H9 (cell line): Measurements from ENCODE around the gene MAML3. TPM values are rescaled to one million over a fixed set of nuclear protein-coding genes. Genes with fewer than 3 reads are reported as not detected.

Experiments used
- DNase-seq: peaks from one replicate; pipeline ENCODE4 v3.0.0-alpha.2; 2017
- H2AFZ ChIP-seq: one replicate; pipeline ENCODE4 v1.6.1; 2013; ENCODE audit warnings: mild to moderate bottlenecking, low read length, control low read depth, moderate library complexity
- H2AK5ac ChIP-seq: 2 replicates; pipeline ENCODE4 v1.6.1; 2013; ENCODE audit warnings: low read length, control low read depth, mixed read lengths; ENCODE audit not compliant: insufficient read length
- H2BK120ac ChIP-seq: one replicate; pipeline ENCODE4 v1.6.1; 2013; ENCODE audit warnings: low read depth, mild to moderate bottlenecking, low read length, control low read depth, inconsistent platforms; ENCODE audit not compliant: poor library complexity, severe bottlenecking
- H2BK12ac ChIP-seq: 2 replicates; pipeline ENCODE4 v1.6.1; 2013; ENCODE audit warnings: low read length, control low read depth, mixed read lengths, low read depth; ENCODE audit not compliant: insufficient read length
- H2BK15ac ChIP-seq: 2 replicates; pipeline ENCODE4 v1.6.1; 2013; ENCODE audit warnings: low read depth, low read length, control low read depth
- H2BK20ac ChIP-seq: one replicate; pipeline ENCODE4 v1.6.1; 2013; ENCODE audit warnings: low read depth, mild to moderate bottlenecking, low read length, control low read depth, inconsistent platforms; ENCODE audit not compliant: poor library complexity, severe bottlenecking
- H2BK5ac ChIP-seq: 2 replicates; pipeline ENCODE4 v1.6.1; 2013; ENCODE audit warnings: low read length, control low read depth, mixed read lengths; ENCODE audit not compliant: insufficient read length
- H3K14ac ChIP-seq: 2 replicates; pipeline ENCODE4 v1.6.1; 2013; ENCODE audit warnings: low read length, control low read depth; ENCODE audit not compliant: insufficient read depth
- H3K18ac ChIP-seq: 2 replicates; pipeline ENCODE4 v1.6.1; 2013; ENCODE audit warnings: low read depth, mild to moderate bottlenecking, mixed read lengths, low read length, control low read depth; ENCODE audit not compliant: insufficient read length
- H3K23ac ChIP-seq: 2 replicates; pipeline ENCODE4 v1.6.1; 2013; ENCODE audit warnings: low read length, control low read depth, mixed read lengths, low read depth; ENCODE audit not compliant: insufficient read length
- H3K23me2 ChIP-seq: 2 replicates; pipeline ENCODE4 v1.6.1; 2013; ENCODE audit warnings: low read depth, mild to moderate bottlenecking, mixed read lengths, low read length, control low read depth; ENCODE audit not compliant: insufficient read length, poor library complexity, severe bottlenecking
- H3K27ac ChIP-seq: 2 replicates; pipeline ENCODE4 v1.5.1; 2013; ENCODE audit warnings: low read length, control low read depth, mixed read lengths, low read depth; ENCODE audit not compliant: insufficient read length
- H3K27me3 ChIP-seq: 2 replicates; pipeline ENCODE4 v1.6.1; 2013; ENCODE audit warnings: low read length, control low read depth, inconsistent platforms; ENCODE audit not compliant: insufficient read depth
- H3K4ac ChIP-seq: 2 replicates; pipeline ENCODE4 v1.6.1; 2013; ENCODE audit warnings: low read depth, mild to moderate bottlenecking, control low read depth, inconsistent platforms, low read length, moderate library complexity
- H3K4me1 ChIP-seq: 2 replicates; pipeline ENCODE4 v1.6.1; 2013; ENCODE audit warnings: low read length, control low read depth, inconsistent platforms; ENCODE audit not compliant: insufficient read depth
- H3K4me2 ChIP-seq: 2 replicates; pipeline ENCODE4 v1.6.1; 2013; ENCODE audit warnings: low read length, control low read depth, mixed read lengths; ENCODE audit not compliant: insufficient read length, insufficient read depth
- H3K56ac ChIP-seq: 2 replicates; pipeline ENCODE4 v1.6.1; 2013; ENCODE audit warnings: low read depth, mild to moderate bottlenecking, mixed read lengths, low read length, control low read depth; ENCODE audit not compliant: insufficient read length
- H3K79me1 ChIP-seq: 2 replicates; pipeline ENCODE4 v1.6.1; 2013; ENCODE audit warnings: low read depth, mild to moderate bottlenecking, moderate library complexity, low read length, control low read depth, inconsistent platforms; ENCODE audit not compliant: insufficient read depth, poor library complexity, severe bottlenecking
- H3K79me2 ChIP-seq: 2 replicates; pipeline ENCODE4 v1.6.1; 2013; ENCODE audit warnings: low read length, control low read depth, inconsistent platforms; ENCODE audit not compliant: insufficient read depth
- H3K9ac ChIP-seq: 2 replicates; pipeline ENCODE4 v1.6.1; 2013; ENCODE audit warnings: low read length, control low read depth, mixed read lengths; ENCODE audit not compliant: insufficient read length; ENCODE audit errors: extremely low read depth
- H3K9me3 ChIP-seq: one replicate; pipeline ENCODE4 v1.6.1; 2013; ENCODE audit warnings: low read depth, low read length, inconsistent platforms; ENCODE audit not compliant: control insufficient read depth
- H3T11ph ChIP-seq: one replicate; pipeline ENCODE4 v1.6.1; 2013; ENCODE audit warnings: mild to moderate bottlenecking, low read length, control low read depth, inconsistent platforms
- H4K20me1 ChIP-seq: one replicate; pipeline ENCODE4 v1.6.1; 2013; ENCODE audit not compliant: control insufficient read depth, insufficient read length, insufficient read depth
- H4K5ac ChIP-seq: 2 replicates; pipeline ENCODE4 v1.6.1; 2013; ENCODE audit warnings: low read depth, mild to moderate bottlenecking, mixed read lengths, low read length, control low read depth; ENCODE audit not compliant: insufficient read length
- H4K8ac ChIP-seq: replicated peaks from 2 replicates; pipeline ENCODE4 v1.6.1; 2013; ENCODE audit warnings: low read length, control low read depth, mixed read lengths, low read depth; ENCODE audit not compliant: insufficient read length
- H4K91ac ChIP-seq: 2 replicates; pipeline ENCODE4 v1.6.1; 2013; ENCODE audit warnings: low read depth, mild to moderate bottlenecking, moderate library complexity, mixed read lengths, low read length, control low read depth; ENCODE audit not compliant: insufficient read length
- H3K27ac Mint-ChIP-seq, 3 experiments: 2 replicates in 2 of 3; 3 replicates in 1 of 3; pipeline ENCODE4 v1.8.0; 2020 to 2021; ENCODE audit warnings: mixed read lengths in 3 of 3, mild to moderate bottlenecking in 1 of 3, moderate library complexity in 1 of 3
- H3K27me3 Mint-ChIP-seq: 2 replicates; pipeline ENCODE4 v1.8.0; 2021; ENCODE audit warnings: low read depth, mild to moderate bottlenecking, moderate library complexity, mixed read lengths
- H3K36me3 Mint-ChIP-seq, 3 experiments: 2 replicates in 2 of 3; 3 replicates in 1 of 3; pipeline ENCODE4 v1.8.0; 2020 to 2021; ENCODE audit warnings: low read depth in 3 of 3, mixed read lengths in 3 of 3; ENCODE audit not compliant: insufficient read depth in 1 of 3
- H3K4me1 Mint-ChIP-seq, 2 experiments: 2 replicates each; pipeline ENCODE4 v1.8.0; 2020; ENCODE audit warnings: mixed read lengths in 2 of 2
- H3K4me3 Mint-ChIP-seq, 2 experiments: 2 replicates in 1 of 2; 3 replicates in 1 of 2; pipeline ENCODE4 v1.8.0; 2020 to 2021; ENCODE audit warnings: mild to moderate bottlenecking in 2 of 2, mixed read lengths in 2 of 2, moderate library complexity in 1 of 2
- H3K9me3 Mint-ChIP-seq, 2 experiments: 2 replicates in 1 of 2; 3 replicates in 1 of 2; pipeline ENCODE4 v1.8.0; 2020; ENCODE audit warnings: mild to moderate bottlenecking in 2 of 2, mixed read lengths in 2 of 2, moderate library complexity in 1 of 2
- CTCF ChIP-seq: fragments of 200-600 bp; sonication (generic); conservative IDR thresholded peaks from 3 replicates; pipeline ENCODE4 v1.8.0; 2021; ENCODE audit warnings: antibody characterized with exemption, mild to moderate bottlenecking
- WGBS: extraction: QIAGEN DNeasy Blood & Tissue Kit; methylation state at CpG from one replicate; pipeline ENCODE4 v1.1.7; 2013; ENCODE audit warnings: missing lambda C conversion rate, low lambda C conversion rate, mixed read lengths; ENCODE audit not compliant: insufficient read length; ENCODE audit errors: extremely low coverage; 5-methylcytosine and 5-hydroxymethylcytosine counted together
- total RNA-seq: library from RNA; stranded (reverse); gene quantifications from 2 replicates; pipeline ENCODE4 v1.2.1, GENCODE V29; 2021

The MAML3 gene
- total RNA-seq, 1 experiment from 2014 or later = 3.9 TPM

GRCh38 chr4:140004922-140005627 lies 148.9 kb downstream of the MAML3 start:
- Histone ChIP-seq H3K79me2 (no peaks in the 10 kb centered on the region), H3K14ac (no peak overlapping the region), H3K4me2 (peak overlapping the region; percentile 58), H2BK12ac (no peak overlapping the region), H2BK5ac (no peak overlapping the region), H3K27me3 (no peaks in the 10 kb centered on the region), H3K27ac (no peak overlapping the region), H3K9me3 (no peaks in the 10 kb centered on the region), H4K91ac (no peak overlapping the region), H3K9ac (no peak overlapping the region), H3K56ac (no peak overlapping the region), H3K18ac (no peak overlapping the region), H2BK120ac (no peak overlapping the region), H2AFZ (no peak overlapping the region), H4K5ac (no peak overlapping the region), H3K79me1 (no peaks in the 10 kb centered on the region), H4K20me1 (no peaks in the 10 kb centered on the region), H3K4ac (no peak overlapping the region), H3K23ac (no peak overlapping the region), H2AK5ac (no peak overlapping the region), H3K23me2 (peaks cover 4% of the 10 kb centered on the region), H2BK15ac (no peak overlapping the region), H3K4me1 (0 out of 2 replicates have a peak, but pooled peaks cover 2% of the 10 kb centered on the region), H2BK20ac (no peak overlapping the region), H4K8ac (no peak overlapping the region), H3T11ph (no peak overlapping the region)
- no peaks in the 10 kb centered on the region for H3K9me3 Mint-ChIP-seq
- no peak overlapping the region; a peak in 1 of 7 replicates for H3K27ac Mint-ChIP-seq
- no CpG with 5 or more reads among the region's 2 CpGs for WGBS
- no peak for DNase-seq
- H3K36me3 Mint-ChIP-seq = no peaks in the 10 kb centered on the region
- peaks cover 26 to 35% of the 10 kb centered on the region in 2 experiments for H3K4me1 Mint-ChIP-seq
- H3K4me3 Mint-ChIP-seq = peak overlapping the region; percentile 55 to 74; a peak in 4 of 5 replicates
- TF ChIP-seq CTCF = no peak
- peaks cover 14% of the 10 kb centered on the region for H3K27me3 Mint-ChIP-seq
